Bronchial epithelial cell (primary cell): ENCODE results near the gene FBXL15. TPM values are rescaled to one million over a fixed set of nuclear protein-coding genes. Genes with fewer than 3 reads are reported as not detected.

Source experiments
- DNase-seq: peaks from one replicate; pipeline ENCODE4 v3.0.0-alpha.2; 2010; ENCODE audit warnings: low read depth
- FAIRE-seq: peaks from 2 replicates; lab custom pipeline; 2011; peaks lifted over from hg19 to GRCh38; lab: Jason Lieb, UNC
- H3K27me3 ChIP-seq: 2 replicates; pipeline ENCODE4 v1.5.1; 2011; ENCODE audit warnings: low read length; ENCODE audit not compliant: control insufficient read depth, insufficient read depth
- H3K36me3 ChIP-seq: 2 replicates; pipeline ENCODE4 v1.5.1; 2011; ENCODE audit warnings: low read length; ENCODE audit not compliant: control insufficient read depth, insufficient read depth
- H3K4me3 ChIP-seq: 2 replicates; pipeline ENCODE4 v1.5.1; 2011; ENCODE audit warnings: mild to moderate bottlenecking, low read depth, low read length, control low read depth
- total RNA-seq: library from RNA; depleted of rRNA; stranded (reverse); fragments of >200 nt; gene quantifications from 2 replicates; pipeline ENCODE4 v1.2.1, GENCODE V29; 2014
- TF ChIP-seq, protein P1 (sequence below): IDR thresholded peaks from 2 replicates; pipeline ENCODE4 v1.5.1; 2011; ENCODE audit warnings: mild to moderate bottlenecking, moderate library complexity, low read length, control low read depth, inconsistent platforms; ENCODE audit not compliant: insufficient read depth, severe bottlenecking

FBXL15 gene
- total RNA-seq, 1 donor from 2014 or later, result 9.7 TPM

DNA sequence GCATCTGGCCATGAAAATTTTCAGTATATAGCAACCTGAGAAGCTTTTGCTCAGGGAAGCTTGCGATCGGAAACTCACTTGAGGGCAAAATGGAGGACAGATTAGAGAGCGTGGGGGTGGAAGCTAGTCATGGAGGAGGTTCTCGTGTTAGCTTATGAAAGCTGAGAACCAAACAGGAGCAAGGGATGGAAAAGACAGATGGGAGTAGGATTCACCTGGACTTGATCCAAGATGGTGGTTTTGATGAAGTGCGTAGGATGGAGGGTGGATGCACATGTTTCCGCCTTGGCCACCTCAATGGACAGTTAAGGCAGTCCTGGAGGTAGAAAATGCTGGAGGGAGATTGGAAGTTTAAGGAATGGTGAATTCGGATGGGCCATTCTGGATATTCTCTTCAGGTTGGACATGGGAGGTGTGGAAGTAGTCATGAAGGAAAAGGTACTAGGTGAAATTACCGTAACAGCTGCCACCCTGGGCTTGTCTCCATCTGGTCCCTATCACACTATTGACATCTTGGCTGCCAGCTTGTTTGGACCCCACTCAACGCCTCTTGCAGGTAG, 37.0 kb downstream of the FBXL15 start:
- FAIRE-seq (no peak), DNase-seq (no peak)
- H3K36me3 ChIP-seq, result no peaks in the 10 kb centered on the region
- no peaks in the 10 kb centered on the region for H3K27me3 ChIP-seq
- no peak overlapping the region for H3K4me3 ChIP-seq
- TF ChIP-seq, protein P1, sequence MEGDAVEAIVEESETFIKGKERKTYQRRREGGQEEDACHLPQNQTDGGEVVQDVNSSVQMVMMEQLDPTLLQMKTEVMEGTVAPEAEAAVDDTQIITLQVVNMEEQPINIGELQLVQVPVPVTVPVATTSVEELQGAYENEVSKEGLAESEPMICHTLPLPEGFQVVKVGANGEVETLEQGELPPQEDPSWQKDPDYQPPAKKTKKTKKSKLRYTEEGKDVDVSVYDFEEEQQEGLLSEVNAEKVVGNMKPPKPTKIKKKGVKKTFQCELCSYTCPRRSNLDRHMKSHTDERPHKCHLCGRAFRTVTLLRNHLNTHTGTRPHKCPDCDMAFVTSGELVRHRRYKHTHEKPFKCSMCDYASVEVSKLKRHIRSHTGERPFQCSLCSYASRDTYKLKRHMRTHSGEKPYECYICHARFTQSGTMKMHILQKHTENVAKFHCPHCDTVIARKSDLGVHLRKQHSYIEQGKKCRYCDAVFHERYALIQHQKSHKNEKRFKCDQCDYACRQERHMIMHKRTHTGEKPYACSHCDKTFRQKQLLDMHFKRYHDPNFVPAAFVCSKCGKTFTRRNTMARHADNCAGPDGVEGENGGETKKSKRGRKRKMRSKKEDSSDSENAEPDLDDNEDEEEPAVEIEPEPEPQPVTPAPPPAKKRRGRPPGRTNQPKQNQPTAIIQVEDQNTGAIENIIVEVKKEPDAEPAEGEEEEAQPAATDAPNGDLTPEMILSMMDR, result no peak

DNA sequence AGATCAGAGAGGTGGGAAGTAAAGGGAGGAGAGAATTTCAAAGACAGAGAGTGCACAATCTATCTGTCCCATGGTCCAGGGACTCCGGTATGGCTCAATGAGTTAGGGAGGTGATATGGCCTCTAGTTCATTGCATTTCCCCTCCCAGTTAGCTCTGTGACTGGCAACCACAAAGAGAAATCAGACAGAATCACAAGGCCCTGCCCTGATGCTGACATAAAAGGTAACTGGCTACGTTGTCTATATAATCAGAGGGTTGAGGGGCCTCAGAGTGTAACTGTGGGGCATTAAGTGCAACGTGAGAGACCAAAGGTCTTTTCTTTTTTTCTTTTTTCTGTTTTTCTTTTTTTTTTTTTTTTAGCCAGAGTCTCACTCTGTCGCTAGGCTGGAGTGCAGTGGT, 38.0 kb downstream of the FBXL15 start:
- DNase-seq (no peak), FAIRE-seq (no peak)
- Histone ChIP-seq H3K4me3 (no peak overlapping the region), H3K27me3 (no peaks in the 10 kb centered on the region), H3K36me3 (no peaks in the 10 kb centered on the region)
- TF ChIP-seq, protein P1, result no peak

DNA sequence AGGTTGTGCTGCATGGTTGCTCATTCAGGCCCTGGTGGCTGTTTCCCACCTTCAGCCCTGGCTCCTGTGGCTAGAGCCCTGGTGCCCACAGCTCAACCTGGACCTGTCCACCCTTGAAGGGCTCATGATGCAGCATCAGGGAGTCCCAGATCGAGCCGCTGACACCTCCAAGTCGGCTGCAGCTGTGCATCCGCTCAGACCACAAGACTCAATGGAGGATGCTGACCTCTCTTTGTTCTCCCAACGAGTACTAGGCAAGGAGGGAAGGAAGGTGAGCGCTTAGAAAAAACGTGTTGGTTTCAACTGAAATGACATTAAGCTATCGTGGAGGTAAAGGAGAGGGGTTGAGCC, 40.2 kb downstream of the FBXL15 start:
- Histone ChIP-seq H3K36me3 (no peaks in the 10 kb centered on the region), H3K4me3 (peak overlapping the region; percentile 5), H3K27me3 (no peaks in the 10 kb centered on the region)
- FAIRE-seq (no peak), DNase-seq (no peak)
- TF ChIP-seq, protein P1, result no peak

DNA sequence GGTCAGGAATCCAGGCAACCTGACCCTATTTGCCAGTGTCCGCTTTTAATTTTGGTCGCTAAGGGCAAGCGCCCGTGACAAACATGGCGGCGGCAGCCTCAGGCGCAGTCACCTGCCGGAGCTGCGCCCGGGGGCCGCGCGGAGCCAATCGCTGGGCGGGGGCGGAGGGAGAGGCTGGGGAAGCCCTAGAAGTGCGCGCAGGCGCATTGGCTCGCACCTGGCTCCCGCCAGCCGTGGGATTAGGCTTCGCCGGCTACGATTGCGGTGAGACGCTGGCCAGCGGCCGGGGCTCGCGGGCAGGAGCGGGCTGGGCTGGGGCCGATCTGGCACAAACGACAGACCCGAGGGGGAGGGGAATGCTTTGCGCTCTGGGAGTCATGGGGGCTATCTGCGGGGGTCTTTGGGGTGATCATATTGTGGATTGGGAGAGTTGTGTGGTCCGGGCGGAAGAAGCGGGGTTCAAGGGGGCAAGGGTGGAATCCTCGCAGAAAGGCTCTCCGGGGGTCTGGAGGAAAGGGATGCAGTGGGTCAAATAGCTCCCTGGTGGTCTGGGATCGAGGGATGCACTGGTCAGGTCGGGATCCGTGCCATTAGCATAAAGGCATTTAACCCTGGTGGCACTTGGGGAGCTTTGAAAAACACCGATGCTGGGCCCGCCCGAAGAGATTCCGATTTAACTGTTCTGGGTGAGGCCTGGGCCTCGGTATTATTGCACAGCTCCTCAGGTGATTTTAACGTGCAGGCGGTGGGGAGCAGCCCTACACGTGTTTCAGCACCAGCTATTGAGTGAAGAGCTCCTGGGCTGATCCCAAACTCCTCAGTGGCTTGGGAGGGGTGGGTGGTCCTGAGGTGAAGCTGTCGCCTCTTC, 40.8 kb downstream of the FBXL15 start:
- DNase-seq, result peak; percentile 77
- no peak for FAIRE-seq
- TF ChIP-seq, protein P1, result no peak
- H3K27me3 ChIP-seq, result no peaks in the 10 kb centered on the region
- H3K4me3 ChIP-seq, result peak overlapping the region; percentile 40
- no peaks in the 10 kb centered on the region for H3K36me3 ChIP-seq

DNA sequence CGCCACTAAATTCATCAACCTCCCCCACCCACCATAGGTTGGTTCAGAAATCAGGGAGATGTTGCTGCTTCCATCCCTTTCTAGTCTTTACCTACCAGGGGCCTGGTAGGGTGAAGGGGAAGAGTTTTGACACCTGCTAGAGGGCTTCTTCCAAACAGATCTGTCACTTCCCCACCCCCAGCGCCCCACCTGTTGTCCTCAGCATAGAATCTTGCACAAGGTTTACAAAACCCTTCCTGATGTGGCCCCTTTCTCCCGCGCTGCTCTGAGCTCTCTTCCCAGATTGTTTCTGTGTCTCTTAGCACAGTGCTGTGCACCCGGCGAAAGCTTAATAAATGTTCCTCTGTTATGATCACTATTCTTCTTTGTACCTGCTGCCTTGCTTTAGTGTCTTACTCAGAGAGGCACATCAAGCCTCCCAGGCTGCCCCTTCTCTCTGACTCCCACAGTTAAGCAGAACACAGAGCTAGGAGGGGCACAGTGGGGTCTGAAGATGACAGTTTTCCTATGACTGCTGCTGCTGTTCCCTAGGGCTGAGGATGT, 41.9 kb downstream of the FBXL15 start:
- FAIRE-seq, result no peak
- Histone ChIP-seq H3K27me3 (no peaks in the 10 kb centered on the region), H3K36me3 (no peaks in the 10 kb centered on the region), H3K4me3 (no peak overlapping the region)
- no peak for DNase-seq
- TF ChIP-seq, protein P1, result no peak
